GM21390 (cell line): ENCODE results near the gene KCNK13.
"Not testable (repeated sequence)": the region's sequence is repeated elsewhere in the genome, so short reads cannot be mapped to it uniquely, and the experiment has no call there.

Experiments
- ATAC-seq: cut with Tn5 transposase; IDR thresholded peaks from one replicate; pipeline ENCODE4 v1.9.1; 2021; ENCODE audit not compliant: unreplicated experiment

Gene KCNK13

DNA sequence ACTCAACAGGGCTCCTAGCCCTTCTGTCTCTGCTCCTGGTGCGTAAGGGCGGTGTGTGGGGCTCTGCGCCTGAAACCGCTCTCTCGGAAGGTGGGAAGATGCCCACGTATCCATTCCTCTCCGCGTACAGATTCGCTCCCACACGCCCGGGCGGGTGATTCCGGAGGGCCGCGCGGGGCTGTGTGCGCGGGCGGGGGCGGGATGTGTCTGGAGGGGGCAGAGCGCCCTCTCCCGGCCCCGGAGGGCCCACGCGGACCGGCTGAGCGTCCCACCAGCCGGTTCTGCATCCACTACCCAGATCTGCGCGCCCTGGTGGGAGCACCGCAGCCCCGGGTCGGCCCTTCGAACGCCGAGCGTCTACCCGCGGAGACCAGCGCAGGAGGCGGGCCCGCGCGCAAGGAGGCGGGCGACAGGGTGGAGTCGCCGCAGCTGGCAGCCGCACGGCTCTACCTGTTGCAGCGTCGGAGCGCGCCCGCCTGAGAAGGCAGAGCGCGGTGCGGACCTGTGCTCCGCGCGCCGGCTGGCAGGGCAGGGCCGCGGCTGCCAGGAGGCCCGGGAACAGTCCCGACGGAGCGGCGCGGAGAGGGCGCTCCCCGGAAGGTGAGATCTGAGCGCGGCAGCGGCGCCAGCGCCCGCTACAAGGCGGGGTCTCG, 1.4 kb upstream of the KCNK13 start:
- peak; percentile 71 for ATAC-seq

DNA sequence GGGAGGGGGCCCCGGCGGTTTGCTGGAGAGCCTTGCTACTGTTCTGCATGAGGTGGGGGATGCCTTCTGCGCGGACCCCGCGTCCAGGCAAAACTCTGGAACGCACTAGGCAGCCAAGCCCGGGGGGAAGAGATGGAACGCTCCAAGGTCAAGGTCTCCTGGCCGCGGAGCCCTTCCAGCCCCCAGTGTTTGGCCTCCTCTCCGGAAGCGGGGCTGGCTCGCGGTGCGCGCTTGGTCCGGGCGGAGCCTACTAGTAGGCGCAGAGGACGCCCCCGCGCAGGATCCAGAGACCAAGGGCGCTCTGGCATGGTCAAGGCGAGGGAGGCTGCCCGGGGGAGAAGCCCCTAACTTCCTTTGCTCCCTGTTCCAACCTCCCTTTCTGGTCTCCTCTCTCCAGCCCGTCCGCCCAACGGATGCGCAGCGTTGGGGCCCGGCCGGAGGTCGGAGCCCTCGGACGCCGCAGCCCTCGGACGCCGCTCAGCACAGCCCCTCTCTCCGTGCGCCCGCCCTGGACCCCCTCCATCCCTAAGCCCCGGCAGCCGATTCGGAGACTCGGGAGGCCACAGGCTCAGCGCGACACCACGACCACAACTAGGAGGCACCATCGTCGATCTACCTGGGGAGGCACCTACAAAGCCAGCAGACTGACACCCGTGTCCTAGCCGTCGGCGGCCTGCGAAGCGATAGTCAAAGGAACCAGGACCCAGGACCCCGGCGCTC, 669 bp upstream of the KCNK13 start:
- ATAC-seq, result peak; percentile 20

DNA sequence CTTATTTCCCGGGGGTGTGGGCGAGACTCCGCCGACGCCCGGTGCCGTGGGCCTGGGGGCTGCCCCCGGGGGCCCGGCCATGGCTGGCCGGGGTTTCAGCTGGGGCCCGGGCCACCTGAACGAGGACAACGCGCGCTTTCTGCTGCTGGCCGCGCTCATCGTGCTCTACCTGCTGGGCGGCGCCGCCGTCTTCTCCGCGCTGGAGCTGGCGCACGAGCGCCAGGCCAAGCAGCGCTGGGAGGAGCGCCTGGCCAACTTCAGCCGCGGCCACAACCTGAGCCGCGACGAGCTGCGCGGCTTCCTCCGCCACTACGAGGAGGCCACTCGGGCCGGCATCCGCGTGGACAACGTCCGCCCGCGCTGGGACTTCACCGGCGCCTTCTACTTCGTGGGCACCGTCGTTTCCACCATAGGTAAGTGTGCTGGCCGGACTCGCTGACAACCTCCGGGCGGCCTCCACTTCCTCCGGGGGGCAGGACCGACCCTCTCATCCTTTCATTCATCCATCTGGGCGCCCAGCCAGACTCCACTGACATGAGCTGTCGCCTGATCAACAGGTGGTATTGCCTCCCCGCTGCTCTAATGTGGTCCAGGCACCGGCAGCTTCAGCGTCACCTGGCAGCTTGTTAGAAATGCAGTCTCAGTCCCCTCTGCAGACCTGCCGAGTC, 467 bp downstream of the KCNK13 start:
- ATAC-seq, result no peak

DNA sequence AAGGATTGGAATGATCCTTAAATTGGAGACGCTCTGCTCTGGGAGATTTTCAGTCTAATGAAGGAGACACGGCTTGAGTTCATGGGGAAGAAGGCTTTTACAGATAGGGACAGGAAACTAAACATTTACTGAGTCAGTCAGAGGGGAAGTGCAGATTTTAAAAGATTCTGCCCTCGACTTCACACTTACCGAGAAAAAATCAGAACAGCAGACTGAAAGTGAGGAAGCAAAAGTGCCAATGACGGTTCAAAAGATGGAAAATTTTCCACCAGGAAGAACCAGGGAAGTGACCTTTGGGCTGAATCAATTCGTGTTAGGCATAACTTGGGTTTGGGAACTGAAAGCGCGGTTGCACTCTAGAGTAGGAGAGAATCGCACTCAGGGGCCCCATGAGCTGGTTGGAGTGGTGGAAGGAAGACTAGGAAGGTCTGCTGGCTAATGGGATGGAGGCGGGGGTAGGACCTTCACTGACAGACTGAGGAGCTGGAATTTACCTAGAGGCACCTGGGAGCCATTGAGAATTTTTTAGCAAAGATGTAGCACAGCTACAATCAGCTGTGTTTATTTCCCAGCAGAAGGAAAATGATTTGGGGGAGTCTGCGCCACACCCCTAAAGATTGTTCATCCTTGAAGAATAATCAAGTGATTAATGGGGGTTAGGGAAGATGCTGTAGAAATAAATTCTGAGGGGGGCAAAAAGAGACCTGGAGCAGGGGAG, 1.2 kb downstream of the KCNK13 start:
- no peak for ATAC-seq

DNA sequence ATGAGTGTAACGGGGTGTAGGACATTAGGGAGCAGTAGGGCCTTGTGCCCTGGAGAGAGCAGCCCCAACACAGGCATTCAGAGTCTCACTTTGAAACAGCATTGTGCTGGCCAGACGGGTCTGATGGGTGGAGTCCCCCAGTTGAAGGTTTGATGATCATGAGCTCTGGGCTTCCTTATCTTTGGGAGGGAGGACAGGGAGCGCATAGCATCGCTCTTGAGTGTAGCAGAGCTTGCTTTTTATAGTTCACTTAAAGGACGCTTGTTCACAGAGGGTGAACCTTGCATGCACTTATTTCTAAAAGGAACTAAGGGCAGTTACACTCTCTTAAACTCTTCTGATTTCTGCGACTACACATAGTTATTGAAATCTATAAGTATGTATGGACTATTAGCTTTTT, 10.6 kb downstream of the KCNK13 start:
- no peak for ATAC-seq

DNA sequence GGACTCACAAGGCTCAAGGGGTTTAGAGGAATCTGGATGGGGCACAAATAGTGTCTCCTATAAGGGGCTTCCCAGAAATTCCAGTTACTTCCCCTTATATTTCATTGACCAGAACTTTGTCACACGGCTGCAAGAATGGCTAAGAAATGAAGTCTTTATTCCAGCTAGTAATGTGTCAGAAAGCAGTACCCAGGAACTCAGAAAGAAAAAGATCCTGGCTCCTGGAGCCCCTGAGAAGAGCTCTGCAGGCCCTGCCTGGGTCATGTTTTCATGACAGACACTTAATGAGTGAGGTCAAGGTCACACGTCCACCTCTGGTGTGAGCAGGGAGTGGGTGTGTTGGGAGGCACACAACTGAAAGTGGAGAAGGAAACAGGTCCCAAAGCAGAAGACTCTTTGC, 17.8 kb downstream of the KCNK13 start:
- no peak for ATAC-seq

DNA sequence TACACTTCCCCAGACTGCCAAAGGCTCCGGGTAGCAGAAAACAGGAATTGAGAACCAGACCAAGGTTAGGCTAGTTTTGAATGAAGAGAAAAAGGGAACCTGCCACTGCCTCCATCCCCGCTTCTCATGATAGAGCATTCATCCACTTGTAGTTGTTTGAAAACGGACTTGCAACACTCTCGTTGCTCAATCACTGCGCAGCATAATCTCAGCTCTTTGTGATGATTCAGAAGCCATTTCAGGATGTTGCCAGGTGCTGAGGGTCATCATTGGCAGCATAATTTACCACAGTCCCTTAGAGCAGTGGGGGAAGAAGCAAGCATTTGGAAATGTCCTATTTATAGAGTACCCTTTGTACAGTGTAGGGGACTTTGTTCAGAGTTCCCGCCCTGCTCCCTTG, 25.6 kb downstream of the KCNK13 start:
- no peak for ATAC-seq

DNA sequence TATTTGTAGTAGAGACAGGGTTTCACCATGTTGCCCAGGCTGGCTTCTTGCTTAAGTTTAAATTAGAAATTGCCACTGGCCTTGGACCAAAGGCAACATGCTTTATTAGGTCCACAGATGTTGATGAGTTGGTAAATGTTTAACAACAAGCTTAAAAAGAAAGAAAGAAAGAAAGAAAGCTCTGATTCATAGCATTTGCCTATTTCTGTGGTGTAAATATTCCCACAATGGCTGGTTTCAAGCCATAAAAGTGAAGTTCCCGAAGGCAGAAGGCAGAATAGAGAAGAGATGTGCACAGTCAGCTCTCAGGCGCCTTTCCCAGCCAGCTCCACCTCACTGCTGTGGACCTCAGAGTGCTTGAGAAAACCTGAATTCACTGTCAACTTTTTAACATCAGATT, 26.4 kb downstream of the KCNK13 start:
- no peak for ATAC-seq

DNA sequence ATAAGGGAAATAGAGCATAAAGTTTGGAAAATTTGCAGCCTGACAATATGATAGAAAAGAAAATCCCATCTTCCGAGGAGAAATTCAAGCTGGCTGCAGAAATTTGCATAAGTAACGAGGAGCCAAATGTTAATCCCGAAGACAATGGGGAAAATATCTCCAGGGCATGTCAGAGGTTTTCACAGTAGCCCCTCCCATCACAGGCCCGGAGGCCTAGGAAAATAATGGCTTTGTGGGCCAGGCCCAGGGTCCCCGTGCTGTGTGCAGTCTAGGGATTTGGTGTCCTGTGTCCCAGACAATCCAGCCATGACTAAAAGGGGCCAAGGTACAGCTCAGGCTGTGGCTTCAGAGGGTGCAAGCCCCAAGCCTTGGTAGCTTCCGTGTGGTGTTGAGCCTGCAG, 27.7 kb downstream of the KCNK13 start:
- not testable (repeated sequence) for ATAC-seq

DNA sequence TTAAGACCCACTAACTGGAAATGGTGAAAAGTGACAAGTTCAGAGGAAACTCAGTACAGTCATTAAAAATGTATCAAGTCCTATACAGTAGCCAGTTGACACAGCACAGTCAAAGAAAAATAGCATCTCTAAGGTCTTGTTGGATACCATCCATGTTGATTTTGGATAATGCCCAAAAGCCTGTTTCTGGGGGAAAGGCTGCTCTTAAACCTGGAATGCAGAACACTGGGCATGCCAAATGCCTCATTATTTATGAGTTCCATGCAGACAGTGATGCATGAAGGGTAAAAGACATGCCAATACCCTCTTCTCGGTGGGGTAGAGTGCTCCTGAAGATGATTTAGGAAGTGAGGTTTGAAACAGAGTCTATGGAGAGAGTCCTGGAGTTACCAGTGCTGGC, 29.6 kb downstream of the KCNK13 start:
- ATAC-seq, result no peak

DNA sequence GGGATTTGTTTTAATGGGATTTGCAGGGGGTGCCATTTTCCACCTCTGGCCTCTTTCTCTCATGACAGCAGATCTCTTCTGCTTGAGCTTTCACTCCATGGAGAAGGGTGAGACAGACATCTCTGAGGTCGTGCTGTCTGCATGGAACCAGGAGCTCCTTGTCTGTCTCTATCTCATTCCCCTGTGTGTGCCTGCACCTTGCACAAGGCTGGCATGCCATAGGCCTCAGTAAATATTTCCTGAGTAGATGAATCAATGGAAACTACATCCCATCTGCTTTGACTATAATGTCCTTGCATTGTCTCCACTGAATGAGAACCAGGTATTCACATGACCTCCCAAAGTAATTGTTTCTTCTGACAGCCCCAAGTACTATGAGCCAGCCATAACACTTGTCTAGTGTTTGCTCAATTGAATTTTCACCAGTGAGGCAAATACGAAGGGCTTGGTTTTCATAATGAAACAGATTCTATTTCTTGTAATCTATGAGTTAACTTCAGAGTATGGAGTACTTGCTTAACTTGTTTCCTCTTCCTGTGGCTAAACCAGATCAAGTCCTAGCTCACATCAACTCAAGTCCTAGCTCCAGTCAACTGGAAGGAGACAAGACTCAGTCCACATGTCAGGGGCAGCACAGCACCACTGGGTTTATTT, 32.3 kb downstream of the KCNK13 start:
- ATAC-seq, result no peak

DNA sequence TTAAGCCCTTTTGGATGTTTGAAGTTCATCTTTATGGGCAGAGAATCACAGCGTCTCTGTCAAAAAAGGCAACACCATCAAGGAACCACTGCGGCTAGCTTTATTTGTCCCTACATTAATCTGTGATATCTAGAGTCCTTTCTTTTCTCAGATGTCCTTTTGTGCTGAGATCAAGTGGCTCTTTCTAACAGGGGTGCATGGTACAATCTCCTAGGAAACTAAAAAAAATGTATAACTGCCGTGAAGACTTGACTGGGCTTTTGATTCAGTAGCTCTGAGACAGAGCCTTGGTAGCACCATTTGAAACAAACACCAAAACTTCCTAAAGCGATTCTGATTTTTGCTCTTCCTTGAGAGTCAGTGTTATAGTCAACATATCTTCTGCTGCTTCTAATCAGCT, 33.3 kb downstream of the KCNK13 start:
- no peak for ATAC-seq

DNA sequence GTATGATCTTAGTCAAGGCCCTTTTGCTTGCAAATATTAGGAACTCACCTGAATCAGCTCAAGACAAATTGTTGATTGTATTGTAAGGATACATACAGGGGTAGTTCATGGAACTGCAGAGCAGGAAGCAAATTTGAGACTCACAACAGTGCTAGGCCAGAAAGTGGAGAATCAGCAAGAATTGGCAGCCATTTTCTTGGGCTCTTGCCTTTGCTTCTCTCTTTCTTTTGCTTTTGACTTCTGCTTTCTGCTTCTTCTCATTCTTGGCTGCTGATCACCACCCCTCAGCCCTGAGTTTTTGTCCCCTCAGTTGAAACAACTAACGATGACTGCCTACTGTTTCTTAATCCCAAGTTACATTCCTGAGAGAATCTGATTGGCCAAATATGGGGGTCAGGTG, 34.8 kb downstream of the KCNK13 start:
- ATAC-seq, result no peak

DNA sequence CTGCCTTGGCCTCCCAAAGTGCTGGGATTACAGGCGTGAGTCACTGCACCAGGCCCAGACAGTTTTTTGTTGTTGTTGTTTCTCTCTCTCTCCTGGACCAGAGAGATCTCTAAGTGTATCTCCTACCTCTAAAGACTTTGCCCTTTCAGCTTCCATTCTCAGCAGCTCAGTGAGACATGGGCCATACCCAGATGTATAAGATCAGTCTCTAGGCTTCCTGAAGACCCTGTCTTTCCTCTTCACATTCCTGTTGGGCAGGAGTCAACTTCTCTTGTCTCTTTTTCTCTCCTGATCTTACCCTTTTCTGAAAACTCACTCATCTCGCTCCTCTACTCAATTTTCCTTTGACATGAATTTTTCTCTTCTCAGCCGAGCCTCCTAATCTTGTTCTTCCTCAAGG, 42.0 kb downstream of the KCNK13 start:
- no peak for ATAC-seq

DNA sequence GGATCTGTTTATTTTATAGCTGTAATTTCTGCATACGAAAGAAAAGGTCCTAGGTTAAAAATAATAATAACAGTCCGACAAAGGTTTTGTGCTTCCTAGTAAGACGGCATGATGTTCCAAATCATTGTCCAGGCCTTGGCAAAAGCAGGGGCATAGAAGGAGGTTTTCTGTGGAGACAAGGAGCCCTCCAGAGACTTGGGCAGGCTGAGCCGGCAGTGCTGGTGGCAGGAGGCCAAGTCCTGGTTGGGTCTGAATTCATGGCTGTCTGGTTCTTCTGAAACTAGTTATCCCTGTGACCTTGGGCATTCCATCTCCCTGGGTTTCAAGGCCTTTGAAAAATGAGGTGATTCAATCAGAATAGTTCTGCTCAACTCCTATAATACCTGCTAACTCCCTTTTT, 44.0 kb downstream of the KCNK13 start:
- no peak for ATAC-seq

DNA sequence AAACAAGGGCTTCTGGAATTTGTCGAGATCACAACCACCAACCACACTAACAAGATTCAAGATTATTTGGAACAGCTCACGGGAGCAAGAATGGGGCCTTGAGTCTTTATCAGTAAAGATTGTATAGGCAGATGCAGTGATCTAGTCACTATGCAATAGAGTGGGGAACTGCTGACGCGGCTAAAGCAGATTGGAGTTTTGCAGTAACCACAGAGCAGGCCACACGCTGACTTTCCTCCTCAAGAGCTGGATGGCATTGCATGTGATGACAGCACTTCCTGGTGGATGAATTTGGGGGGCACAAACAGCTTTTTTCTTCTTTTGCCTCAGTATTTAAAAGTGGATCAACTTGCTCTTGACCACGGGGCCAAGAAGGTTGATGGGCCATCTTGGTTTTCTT, 46.0 kb downstream of the KCNK13 start:
- ATAC-seq, result no peak

DNA sequence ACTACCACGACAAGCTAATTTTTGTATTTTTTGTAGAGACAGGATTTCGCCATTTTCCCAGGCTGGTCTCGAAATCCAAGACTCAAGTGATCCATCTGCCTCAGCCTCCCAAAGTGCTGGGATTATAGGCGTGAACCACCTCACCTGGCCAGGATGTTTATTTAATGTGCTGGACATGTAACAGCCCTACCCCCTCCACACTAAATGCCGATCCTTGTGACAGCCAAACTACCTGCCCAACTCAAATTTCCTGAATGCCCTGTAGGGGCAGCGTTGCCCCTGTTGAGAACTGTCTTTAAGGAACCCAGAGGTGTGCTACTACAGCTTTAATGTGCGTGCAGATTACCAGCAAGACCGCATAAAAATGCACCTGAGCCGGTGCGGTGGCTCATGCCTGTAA, 48.1 kb downstream of the KCNK13 start:
- no peak for ATAC-seq

DNA sequence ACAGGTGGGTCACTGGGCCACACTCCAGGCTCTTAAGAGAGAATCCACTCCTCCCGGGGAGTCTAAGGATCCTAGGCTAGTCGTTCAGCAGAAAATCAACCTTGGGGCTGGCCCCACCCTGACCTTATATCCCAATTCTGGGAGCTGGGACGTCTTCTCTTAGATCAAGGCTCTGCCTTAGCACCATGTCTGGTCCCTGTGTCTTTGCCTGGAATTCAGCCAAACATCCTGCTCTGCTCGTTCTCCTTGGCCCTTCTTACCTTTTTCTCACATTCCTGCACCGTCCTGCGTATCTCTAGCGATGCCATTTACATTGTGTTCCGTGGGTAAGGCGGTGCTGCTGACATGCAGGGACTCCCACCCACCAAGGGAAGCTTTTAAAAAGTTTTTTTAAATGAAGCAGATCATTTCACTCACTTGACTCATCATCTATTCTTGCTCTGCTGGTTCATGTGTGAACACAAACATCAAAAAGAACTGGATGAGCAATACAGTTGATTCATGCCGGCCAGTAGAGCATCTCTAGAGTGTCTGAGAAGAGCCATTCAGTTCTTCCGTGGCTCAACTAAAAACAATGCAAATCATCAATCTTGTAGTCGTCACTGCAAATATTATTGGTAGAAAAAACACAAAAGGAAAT, 50.2 kb downstream of the KCNK13 start:
- ATAC-seq, result no peak

DNA sequence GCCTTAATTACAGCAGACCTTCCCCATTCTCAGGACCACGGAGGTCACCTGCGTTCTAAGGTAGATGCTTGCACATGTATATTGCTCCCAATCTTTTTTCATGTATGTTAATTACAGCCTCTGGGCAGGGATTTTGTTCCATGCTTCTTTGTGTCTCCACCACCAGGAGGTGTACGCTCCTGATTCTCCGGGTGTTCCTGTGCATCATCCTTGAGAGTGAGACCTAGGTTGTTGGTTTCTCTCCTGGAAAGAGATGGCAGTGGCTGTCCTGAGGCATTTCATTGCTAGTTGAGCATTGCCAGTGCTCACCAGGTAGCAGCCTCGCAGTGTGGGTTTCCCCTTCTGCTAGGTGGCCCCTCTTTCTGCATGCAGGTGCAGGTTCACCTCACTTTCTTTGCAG, 52.8 kb downstream of the KCNK13 start:
- no peak for ATAC-seq

DNA sequence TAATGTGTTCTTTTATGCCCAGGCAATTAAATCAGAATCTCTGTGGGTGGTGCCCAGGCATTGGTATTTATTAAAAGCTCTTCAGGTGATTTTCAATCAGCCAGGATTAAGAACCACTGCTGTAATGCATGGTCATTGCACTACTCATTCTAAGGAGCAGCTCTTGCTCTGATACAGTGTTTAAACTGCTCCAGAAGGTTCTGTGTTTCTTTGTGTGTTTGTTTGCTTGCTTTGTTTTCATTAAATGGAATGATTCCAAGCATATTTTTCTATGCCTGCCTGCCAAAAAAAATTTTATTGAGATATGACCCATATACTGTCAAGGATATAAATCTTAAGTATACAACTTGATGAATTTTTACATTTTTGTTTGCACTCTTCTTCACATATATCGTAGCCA, 54.0 kb downstream of the KCNK13 start:
- no peak for ATAC-seq

DNA sequence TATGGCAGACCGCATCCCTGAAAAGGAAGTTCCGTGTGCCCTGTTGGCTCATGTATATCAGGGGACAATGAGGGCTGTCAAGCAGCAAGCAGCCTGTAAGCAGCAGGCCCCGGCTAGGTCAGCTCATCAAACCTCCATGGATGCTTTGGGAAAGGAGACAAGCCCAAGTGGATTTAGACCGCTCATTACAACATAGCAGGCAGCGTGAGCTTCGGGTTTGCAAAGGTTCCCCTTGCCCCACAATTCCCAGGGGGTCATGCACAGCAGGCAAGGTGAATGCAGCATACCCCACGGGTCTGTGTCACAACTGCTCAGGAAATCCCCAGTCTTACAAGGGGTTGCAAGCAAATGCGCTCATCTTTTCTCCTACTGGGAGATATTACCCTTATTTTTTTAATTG, 54.6 kb downstream of the KCNK13 start:
- ATAC-seq, result no peak
